ENCODE results near the gene ZDHHC8.

ZDHHC8 gene

GRCh38 chr22:20186871-20187546, 55.4 kb downstream of the ZDHHC8 start:
- TF ChIP-seq CTCF (IDR thresholded peaks at IDR 0.05; ENCODE audit: control insufficient read depth, extremely low read depth, insufficient read depth) = no peak
- DNase-seq (ENCODE audit: low read depth) = no peak
- no peak overlapping the region for H3K4me3 ChIP-seq (ENCODE audit: low read depth, low read length)

- TF ChIP-seq CTCF (IDR thresholded peaks at IDR 0.05; ENCODE audit: control insufficient read depth, extremely low read depth, insufficient read depth) = no peak
- H3K4me3 ChIP-seq (ENCODE audit: low read depth, low read length) = no peak overlapping the region
- no peak for DNase-seq (ENCODE audit: low read depth)
Measured at GRCh38 chr22:20187777-20188566, 56.4 kb downstream of the ZDHHC8 start.

GRCh38 chr22:20188567-20188877, 56.9 kb downstream of the ZDHHC8 start:
- no peak for TF ChIP-seq CTCF (IDR thresholded peaks at IDR 0.05; ENCODE audit: control insufficient read depth, extremely low read depth, insufficient read depth)
- H3K4me3 ChIP-seq (ENCODE audit: low read depth, low read length) = no peak overlapping the region
- no peak for DNase-seq (ENCODE audit: low read depth)

- no peak for TF ChIP-seq CTCF (IDR thresholded peaks at IDR 0.05; ENCODE audit: control insufficient read depth, extremely low read depth, insufficient read depth)
- peak; percentile 75 for DNase-seq (ENCODE audit: low read depth)
- H3K4me3 ChIP-seq (ENCODE audit: low read depth, low read length) = no peak overlapping the region
Measured at GRCh38 chr22:20191000-20191515, 59.5 kb downstream of the ZDHHC8 start.

- H3K4me3 ChIP-seq (ENCODE audit: low read depth, low read length) = no peak overlapping the region
- DNase-seq (ENCODE audit: low read depth) = no peak
- TF ChIP-seq CTCF (IDR thresholded peaks at IDR 0.05; ENCODE audit: control insufficient read depth, extremely low read depth, insufficient read depth) = no peak
Measured at GRCh38 chr22:20191803-20192202, 60.2 kb downstream of the ZDHHC8 start.

GRCh38 chr22:20192293-20192971, 60.8 kb downstream of the ZDHHC8 start:
- TF ChIP-seq CTCF (IDR thresholded peaks at IDR 0.05; ENCODE audit: control insufficient read depth, extremely low read depth, insufficient read depth) = no peak
- H3K4me3 ChIP-seq (ENCODE audit: low read depth, low read length) = no peak overlapping the region
- DNase-seq (ENCODE audit: low read depth) = no peak
